Measurements from ENCODE around the gene PARD3. TPM values are rescaled to one million over a fixed set of nuclear protein-coding genes. Genes with fewer than 3 reads are reported as not detected.

Gene PARD3
- total and polyA plus RNA-seq, 4 experiments from 2014 or later = 0.13 to 0.25 TPM; not detected in 2

DNA sequence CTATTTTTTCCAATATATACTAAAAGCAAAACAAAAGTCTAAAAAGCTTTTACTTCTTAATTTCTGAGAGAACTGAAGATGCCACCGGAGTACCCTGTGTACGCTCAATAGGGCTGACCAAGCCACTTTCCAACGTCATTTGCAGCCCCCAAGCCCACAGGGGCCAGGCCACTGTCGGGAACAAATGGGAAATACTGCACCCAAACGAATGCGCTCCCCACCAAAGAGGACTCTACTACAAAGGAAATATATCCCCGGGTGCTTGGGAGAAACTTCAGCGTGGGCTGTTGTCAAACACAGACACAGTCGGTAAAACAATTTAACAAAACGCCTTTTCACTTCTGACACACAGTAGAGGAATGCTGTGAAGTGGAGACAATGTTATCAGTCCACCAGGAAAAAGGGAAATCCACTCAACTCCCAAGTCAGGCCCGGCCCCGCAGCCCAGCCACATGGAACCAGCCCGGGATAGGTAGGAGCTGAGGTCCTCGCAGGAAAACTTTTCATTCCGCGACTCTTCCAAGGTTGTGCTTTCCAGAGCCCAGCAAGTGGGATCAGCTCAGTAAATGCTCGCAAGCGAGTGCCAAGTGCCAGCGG, 1.4 kb downstream of the PARD3 start:
- H3K36me3 ChIP-seq (ENCODE audit: insufficient read depth, low read length) = no peaks in the 10 kb centered on the region
- peaks cover 4 to 20% (median 13%) of the 10 kb centered on the region in 4 donors for H3K4me1 Mint-ChIP-seq
- peaks cover 7% of the 10 kb centered on the region for H3K4me1 ChIP-seq (ENCODE audit: insufficient read depth, low read length)
- H3K27me3 ChIP-seq (ENCODE audit: insufficient read depth, low read length) = peaks cover 14% of the 10 kb centered on the region
- ChIA-PET CTCF (ENCODE audit: partially characterized antibody) (interaction anchor here (1.5 kb wide), 1 partner anchor 9 kb away, joined by 3 read pairs; no protein-coding TSS in a partner anchor), POLR2A (ENCODE audit: partially characterized antibody) (no interaction called here)
- no peak overlapping the region for H3K27ac ChIP-seq (ENCODE audit: low read depth, low read length)
- H3K9me3 ChIP-seq (ENCODE audit: control insufficient read depth in 1 of 2, low read length in 2 of 2) = no peaks in the 10 kb centered on the region
- H3K4me3 Mint-ChIP-seq = peak overlapping the region in 7 of 8 donors; percentile 25 to 72 (median 61)
- H3K36me3 Mint-ChIP-seq = no peaks in the 10 kb centered on the region
- DNase-seq = no peak
- H3K9me3 Mint-ChIP-seq = no peaks in the 10 kb centered on the region
- intact Hi-C loops (cut with micrococcal nuclease) = no loop called here
- peaks cover 44 to 45% of the 10 kb centered on the region in 2 donors for H3K27me3 Mint-ChIP-seq
- H3K27ac Mint-ChIP-seq = no peak overlapping the region
- no peak overlapping the region for H3K4me3 ChIP-seq (ENCODE audit: low read length in 2 of 2)

- intact Hi-C loops (cut with micrococcal nuclease) = no loop called here
- POLR2A ChIA-PET (ENCODE audit: partially characterized antibody) = no interaction called here
- Histone ChIP-seq H3K27me3 (ENCODE audit: insufficient read depth, low read length) (peaks cover 14% of the 10 kb centered on the region), H3K4me3 (ENCODE audit: low read length in 2 of 2) (no peak overlapping the region), H3K9me3 (ENCODE audit: control insufficient read depth in 1 of 2, low read length in 2 of 2) (no peaks in the 10 kb centered on the region), H3K36me3 (ENCODE audit: insufficient read depth, low read length) (no peaks in the 10 kb centered on the region), H3K27ac (ENCODE audit: low read depth, low read length) (no peak overlapping the region), H3K4me1 (ENCODE audit: insufficient read depth, low read length) (peaks cover 7% of the 10 kb centered on the region)
- H3K36me3 Mint-ChIP-seq = no peaks in the 10 kb centered on the region
- no peak overlapping the region for H3K4me3 Mint-ChIP-seq
- CTCF ChIA-PET (ENCODE audit: partially characterized antibody) = no interaction called here
- peaks cover 42 to 44% of the 10 kb centered on the region in 2 donors for H3K27me3 Mint-ChIP-seq
- no peaks in the 10 kb centered on the region for H3K9me3 Mint-ChIP-seq
- peaks cover 4 to 20% (median 13%) of the 10 kb centered on the region in 4 donors for H3K4me1 Mint-ChIP-seq
- no peak overlapping the region for H3K27ac Mint-ChIP-seq
- no peak for DNase-seq
Measured at GRCh38 chr10:34812771-34813170, 2.3 kb downstream of the PARD3 start.

GRCh38 chr10:34811968-34812514, 3.1 kb downstream of the PARD3 start:
- H3K4me3 ChIP-seq (ENCODE audit: low read length in 2 of 2) = no peak overlapping the region
- ChIA-PET CTCF (ENCODE audit: partially characterized antibody) (no interaction called here), POLR2A (ENCODE audit: partially characterized antibody) (no interaction called here)
- peaks cover 7% of the 10 kb centered on the region for H3K4me1 ChIP-seq (ENCODE audit: insufficient read depth, low read length)
- Mint-ChIP-seq H3K27ac (no peak overlapping the region), H3K27me3 (peaks cover 36 to 38% of the 10 kb centered on the region in 2 donors), H3K4me3 (no peak overlapping the region), H3K9me3 (no peaks in the 10 kb centered on the region), H3K36me3 (no peaks in the 10 kb centered on the region), H3K4me1 (peaks cover 4 to 20% (median 13%) of the 10 kb centered on the region in 4 donors)
- H3K36me3 ChIP-seq (ENCODE audit: insufficient read depth, low read length) = no peaks in the 10 kb centered on the region
- intact Hi-C loops (cut with micrococcal nuclease) = no loop called here
- no peaks in the 10 kb centered on the region for H3K9me3 ChIP-seq (ENCODE audit: control insufficient read depth in 1 of 2, low read length in 2 of 2)
- DNase-seq = no peak
- H3K27ac ChIP-seq (ENCODE audit: low read depth, low read length) = no peak overlapping the region
- H3K27me3 ChIP-seq (ENCODE audit: insufficient read depth, low read length) = peaks cover 11% of the 10 kb centered on the region

DNA sequence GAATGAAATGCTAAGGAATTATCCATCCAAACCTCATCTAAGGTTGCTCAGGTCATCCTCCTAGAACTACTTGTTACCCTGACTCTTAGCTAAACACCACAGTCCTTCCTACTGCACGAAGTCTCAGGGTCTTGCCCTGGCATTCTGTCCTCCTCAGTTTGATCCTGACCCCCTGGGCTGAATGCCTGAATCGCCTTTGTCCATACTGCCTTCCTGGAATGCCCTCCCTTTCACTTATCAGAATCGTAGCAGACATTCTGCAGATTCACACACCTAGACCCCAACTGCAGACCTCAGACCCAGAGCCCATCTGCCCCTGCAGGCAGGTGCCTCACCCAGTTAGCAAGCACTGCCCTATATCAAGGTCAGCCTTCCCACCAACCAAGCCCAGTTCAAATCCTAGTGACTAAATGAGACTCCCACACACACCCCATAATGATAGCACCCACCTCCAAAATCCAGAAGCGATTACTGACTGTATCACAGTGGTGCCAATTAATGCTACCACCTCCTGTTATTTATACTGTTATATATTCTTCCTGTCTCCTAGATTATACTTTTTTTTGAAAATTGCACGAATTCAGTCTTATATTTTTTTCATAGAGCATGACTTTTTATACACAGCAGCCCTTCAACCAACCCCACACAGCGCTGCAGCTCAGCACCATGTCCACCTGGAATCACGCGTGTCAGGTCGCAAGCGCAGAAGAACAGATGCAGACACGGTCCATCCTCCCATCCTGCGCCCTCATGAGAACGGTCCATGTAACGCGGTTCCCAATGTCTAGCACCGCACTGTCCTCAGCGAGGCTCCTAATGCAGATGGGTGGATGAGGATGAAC, 3.7 kb downstream of the PARD3 start:
- Histone ChIP-seq H3K9me3 (ENCODE audit: control insufficient read depth in 1 of 2, low read length in 2 of 2) (no peaks in the 10 kb centered on the region), H3K36me3 (ENCODE audit: insufficient read depth, low read length) (no peaks in the 10 kb centered on the region), H3K27ac (ENCODE audit: low read depth, low read length) (no peak overlapping the region), H3K4me3 (ENCODE audit: low read length in 2 of 2) (no peak overlapping the region), H3K4me1 (ENCODE audit: insufficient read depth, low read length) (peaks cover 6% of the 10 kb centered on the region), H3K27me3 (ENCODE audit: insufficient read depth, low read length) (peaks cover 8% of the 10 kb centered on the region)
- H3K9me3 Mint-ChIP-seq = no peaks in the 10 kb centered on the region
- H3K27me3 Mint-ChIP-seq = peaks cover 33 to 34% of the 10 kb centered on the region in 2 donors
- H3K36me3 Mint-ChIP-seq = no peaks in the 10 kb centered on the region
- ChIA-PET CTCF (ENCODE audit: partially characterized antibody) (no interaction called here), POLR2A (ENCODE audit: partially characterized antibody) (no interaction called here)
- intact Hi-C loops (cut with micrococcal nuclease) = no loop called here
- peaks cover 3 to 15% (median 9%) of the 10 kb centered on the region in 4 donors for H3K4me1 Mint-ChIP-seq
- no peak overlapping the region for H3K4me3 Mint-ChIP-seq
- no peak for DNase-seq
- no peak overlapping the region for H3K27ac Mint-ChIP-seq

DNA sequence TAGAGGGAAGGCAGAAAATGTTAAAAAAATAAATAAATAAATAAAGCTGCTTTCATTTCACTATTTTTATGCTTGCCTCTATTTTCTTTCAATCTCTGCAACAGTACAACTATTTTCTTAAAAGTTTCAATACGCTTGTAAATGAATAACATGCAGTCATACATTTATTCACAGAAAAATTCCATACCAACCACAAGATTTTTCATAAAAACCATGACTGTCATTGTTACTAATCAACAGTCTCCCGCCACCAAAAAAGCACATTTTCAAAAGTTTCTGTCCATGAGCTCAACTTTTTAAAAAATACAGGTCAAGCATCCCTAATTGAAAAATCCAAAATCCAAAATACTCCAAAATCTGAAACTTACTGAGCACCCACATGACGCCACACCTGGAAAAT, 5.3 kb downstream of the PARD3 start:
- Histone ChIP-seq H3K36me3 (ENCODE audit: insufficient read depth, low read length) (no peaks in the 10 kb centered on the region), H3K4me3 (ENCODE audit: low read length in 2 of 2) (no peak overlapping the region), H3K27me3 (ENCODE audit: insufficient read depth, low read length) (peaks cover 8% of the 10 kb centered on the region), H3K9me3 (ENCODE audit: control insufficient read depth in 1 of 2, low read length in 2 of 2) (no peaks in the 10 kb centered on the region), H3K4me1 (ENCODE audit: insufficient read depth, low read length) (no peaks in the 10 kb centered on the region), H3K27ac (ENCODE audit: low read depth, low read length) (no peak overlapping the region)
- ChIA-PET CTCF (ENCODE audit: partially characterized antibody) (no interaction called here), POLR2A (ENCODE audit: partially characterized antibody) (no interaction called here)
- no peaks in the 10 kb centered on the region for H3K9me3 Mint-ChIP-seq
- peaks cover 1 to 9% (median 5%) of the 10 kb centered on the region in 4 donors for H3K4me1 Mint-ChIP-seq
- intact Hi-C loops (cut with micrococcal nuclease) = no loop called here
- H3K36me3 Mint-ChIP-seq = no peaks in the 10 kb centered on the region
- H3K27me3 Mint-ChIP-seq = peaks cover 26 to 28% of the 10 kb centered on the region in 2 donors
- DNase-seq = no peak
- no peak overlapping the region for H3K4me3 Mint-ChIP-seq
- H3K27ac Mint-ChIP-seq = no peak overlapping the region

GRCh38 chr10:34808801-34809745, 6.0 kb downstream of the PARD3 start:
- peaks cover 26 to 28% of the 10 kb centered on the region in 2 donors for H3K27me3 Mint-ChIP-seq
- CTCF ChIA-PET (ENCODE audit: partially characterized antibody) = no interaction called here

More at GRCh38 chr10:34808801-34809745, 6.0 kb downstream of the PARD3 start:
- Histone ChIP-seq H3K9me3 (ENCODE audit: control insufficient read depth in 1 of 2, low read length in 2 of 2) (no peaks in the 10 kb centered on the region), H3K27me3 (ENCODE audit: insufficient read depth, low read length) (peaks cover 8% of the 10 kb centered on the region), H3K4me1 (ENCODE audit: insufficient read depth, low read length) (no peaks in the 10 kb centered on the region), H3K4me3 (ENCODE audit: low read length in 2 of 2) (no peak overlapping the region), H3K36me3 (ENCODE audit: insufficient read depth, low read length) (no peaks in the 10 kb centered on the region), H3K27ac (ENCODE audit: low read depth, low read length) (no peak overlapping the region)
- Mint-ChIP-seq H3K36me3 (no peaks in the 10 kb centered on the region), H3K9me3 (peaks cover 0 to 2% (median 0%) of the 10 kb centered on the region in 8 donors), H3K4me3 (peak overlapping the region in 1 of 8 donors; percentile 0), H3K27ac (no peak overlapping the region), H3K4me1 (peaks cover 1 to 9% (median 5%) of the 10 kb centered on the region in 4 donors)
- POLR2A ChIA-PET (ENCODE audit: partially characterized antibody) = no interaction called here
- intact Hi-C loops (cut with micrococcal nuclease) = no loop called here
- no peak for DNase-seq

Measured in CD4-positive, alpha-beta memory T cell (primary cell).